ENCODE data around the gene BRMS1.

DNA sequence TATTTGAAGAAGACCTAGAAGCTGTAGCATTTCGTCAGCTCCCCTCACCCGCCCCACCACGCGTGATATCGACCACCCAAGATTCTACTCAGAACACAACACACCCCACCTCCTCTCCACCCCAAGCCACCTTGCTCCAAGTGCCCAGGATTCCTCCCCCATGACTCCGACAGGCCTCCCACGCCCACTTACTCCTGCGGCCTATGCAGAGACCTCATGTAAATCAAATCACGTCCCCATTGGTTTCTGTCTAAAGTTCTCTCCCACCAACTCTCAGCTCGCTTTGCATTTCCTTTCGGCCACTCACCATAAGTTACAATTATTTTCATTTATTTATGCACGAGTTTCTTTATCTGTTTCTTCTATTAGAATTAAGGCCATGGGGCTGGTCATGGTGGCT, 42.2 kb downstream of the BRMS1 start:
- TF ChIP-seq, protein P1, sequence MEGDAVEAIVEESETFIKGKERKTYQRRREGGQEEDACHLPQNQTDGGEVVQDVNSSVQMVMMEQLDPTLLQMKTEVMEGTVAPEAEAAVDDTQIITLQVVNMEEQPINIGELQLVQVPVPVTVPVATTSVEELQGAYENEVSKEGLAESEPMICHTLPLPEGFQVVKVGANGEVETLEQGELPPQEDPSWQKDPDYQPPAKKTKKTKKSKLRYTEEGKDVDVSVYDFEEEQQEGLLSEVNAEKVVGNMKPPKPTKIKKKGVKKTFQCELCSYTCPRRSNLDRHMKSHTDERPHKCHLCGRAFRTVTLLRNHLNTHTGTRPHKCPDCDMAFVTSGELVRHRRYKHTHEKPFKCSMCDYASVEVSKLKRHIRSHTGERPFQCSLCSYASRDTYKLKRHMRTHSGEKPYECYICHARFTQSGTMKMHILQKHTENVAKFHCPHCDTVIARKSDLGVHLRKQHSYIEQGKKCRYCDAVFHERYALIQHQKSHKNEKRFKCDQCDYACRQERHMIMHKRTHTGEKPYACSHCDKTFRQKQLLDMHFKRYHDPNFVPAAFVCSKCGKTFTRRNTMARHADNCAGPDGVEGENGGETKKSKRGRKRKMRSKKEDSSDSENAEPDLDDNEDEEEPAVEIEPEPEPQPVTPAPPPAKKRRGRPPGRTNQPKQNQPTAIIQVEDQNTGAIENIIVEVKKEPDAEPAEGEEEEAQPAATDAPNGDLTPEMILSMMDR (conservative IDR thresholded peaks at IDR 0.05; ENCODE audit: low read depth, low read length): no peak
- TF ChIP-seq EZH2phosphoT487 (IDR thresholded peaks at IDR 0.05; ENCODE audit: borderline replicate concordance, low read length): no peak

Data from PC-3 (cell line).